ENCODE results near the gene WWOX.
"Not testable (repeated sequence)": the region's sequence is repeated elsewhere in the genome, so short reads cannot be mapped to it uniquely, and the experiment has no call there.

Gene WWOX

DNA sequence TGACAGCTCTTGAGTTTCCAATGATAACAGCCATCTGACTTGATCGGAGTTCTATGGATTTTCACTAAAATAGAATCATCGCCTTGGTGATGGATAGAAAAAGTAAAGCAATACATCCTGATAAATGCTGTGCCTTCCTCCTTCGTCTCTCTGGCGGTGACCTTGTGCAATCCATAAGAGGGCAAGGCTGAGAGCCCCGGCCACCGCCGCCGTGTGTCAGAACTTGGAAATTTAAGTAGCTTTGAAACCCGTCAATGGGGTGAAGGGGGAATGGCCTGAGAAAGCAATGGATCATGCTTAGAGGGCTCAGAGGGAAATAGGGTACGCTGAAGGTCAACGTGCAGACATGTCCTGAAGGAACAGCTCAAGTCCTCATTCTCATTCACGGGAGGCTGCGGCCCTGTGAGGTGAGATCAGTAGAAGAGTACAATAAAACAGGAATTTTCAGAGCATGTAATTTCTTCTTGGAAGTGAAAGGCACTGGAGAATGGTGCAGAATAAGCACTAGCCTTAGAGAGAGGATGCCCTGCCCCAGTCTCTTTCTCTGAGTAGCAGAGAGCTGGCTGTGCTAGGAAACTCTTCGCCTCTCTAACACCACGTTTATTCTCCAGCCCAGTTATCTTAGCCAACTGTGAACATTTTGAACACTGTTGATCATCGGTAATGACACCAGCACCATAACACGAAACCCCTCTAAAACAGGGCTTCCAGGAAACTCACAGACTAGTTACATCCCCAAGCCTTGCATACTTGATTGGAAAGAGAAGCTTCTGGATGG lies 573.5 kb downstream of the WWOX start:
- DNase-seq: no peak

DNA sequence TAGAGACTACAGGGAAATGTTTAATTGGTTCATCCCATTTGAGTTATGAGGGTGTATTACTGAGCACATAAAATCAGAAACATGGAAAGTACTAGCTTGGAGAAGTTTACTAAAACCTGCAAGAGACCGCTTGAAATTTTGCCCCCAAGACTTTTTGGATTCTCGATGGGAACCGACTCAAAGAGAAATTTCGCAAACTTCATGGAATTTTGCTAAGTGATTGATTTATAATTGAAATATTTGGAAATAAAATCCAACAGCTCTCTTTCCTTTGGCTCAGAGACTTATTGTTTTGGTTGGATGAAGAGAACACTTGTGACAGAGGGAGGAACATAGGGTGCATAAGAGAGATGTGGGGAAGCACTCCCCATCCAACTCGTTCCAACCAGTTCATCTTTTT lies 574.4 kb downstream of the WWOX start:
- no peak for DNase-seq

DNA sequence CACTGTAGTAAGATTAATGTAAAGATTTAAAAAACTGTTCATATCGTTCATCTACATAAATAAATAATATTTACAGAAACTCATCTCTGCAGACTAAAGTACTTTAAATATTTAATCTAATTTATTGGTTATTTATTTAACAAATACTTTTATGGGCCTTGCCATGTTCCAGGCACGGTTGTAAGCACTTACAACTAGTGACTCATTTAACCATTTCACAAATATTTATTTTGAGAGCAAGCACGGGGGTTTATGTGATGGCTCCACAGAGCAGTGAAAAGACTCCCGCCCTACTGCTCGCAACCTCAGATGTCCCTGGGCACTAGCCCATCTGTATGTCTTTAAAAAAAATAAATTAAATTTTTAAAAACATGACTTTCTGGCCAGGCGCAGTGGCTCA lies 575.9 kb downstream of the WWOX start:
- DNase-seq: no peak

DNA sequence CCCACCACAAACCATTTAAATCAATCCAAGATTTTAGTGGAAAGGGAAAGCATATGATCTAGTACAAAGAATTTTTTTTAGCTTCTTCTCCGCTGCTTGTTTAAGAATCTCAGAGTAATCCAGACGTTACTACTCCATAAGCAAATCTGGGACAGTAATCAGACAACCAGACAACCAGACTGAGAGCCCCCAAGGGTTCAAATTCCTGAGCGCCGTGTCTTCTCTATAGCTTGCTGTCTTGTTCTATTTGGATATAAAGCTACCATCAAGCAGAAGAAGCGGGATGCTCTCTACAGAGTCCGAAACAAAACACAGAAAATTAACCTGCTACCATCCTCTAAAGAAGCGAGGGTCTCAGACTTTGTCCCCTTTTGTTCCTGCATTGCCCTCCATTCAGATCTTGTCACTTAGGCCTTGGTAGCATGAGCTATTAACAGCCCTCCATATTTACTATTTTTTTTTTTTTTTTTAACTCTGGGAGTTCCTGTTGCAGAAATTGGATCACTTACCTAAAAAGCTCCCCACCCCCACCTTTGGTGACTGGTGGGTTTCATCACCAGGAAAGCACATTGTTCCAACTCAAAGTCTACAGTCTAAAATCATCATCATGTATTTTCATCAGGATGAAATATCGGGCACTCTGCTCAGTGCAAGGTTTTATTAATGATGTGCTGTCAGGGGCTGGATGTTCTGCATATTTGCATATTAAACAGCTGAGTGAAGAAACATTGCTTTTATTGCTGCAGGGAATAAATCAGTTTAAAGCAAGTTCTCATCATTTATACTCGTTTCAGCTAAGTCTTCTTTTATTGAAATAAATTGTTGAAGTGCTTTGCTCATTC lies 576.7 kb downstream of the WWOX start:
- no peak for DNase-seq

DNA sequence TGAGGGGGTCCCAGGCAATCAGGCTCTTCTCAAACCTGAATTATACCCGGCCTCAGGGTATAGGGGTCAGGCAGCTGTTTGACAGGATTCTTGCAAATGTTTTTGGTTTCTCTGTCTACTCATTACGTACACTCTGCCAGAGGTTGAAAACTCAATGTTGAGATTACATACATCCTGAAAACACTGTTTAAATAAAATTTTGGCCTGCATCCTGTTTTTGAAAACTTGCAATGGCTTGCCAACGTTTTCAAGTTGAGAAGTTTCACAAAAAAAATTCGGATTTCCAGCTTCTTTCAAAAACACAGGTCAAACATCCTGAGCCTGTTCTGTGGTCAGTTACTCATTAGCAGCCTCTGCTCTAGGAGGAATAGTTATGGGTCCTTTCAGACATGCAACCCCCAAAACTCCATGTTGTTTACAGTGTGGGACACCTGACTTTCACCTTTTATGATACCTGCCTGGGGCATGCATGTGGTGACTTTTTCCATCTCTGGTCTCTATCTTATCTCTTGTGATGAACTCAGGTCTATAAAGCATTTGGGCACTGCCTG lies 577.8 kb downstream of the WWOX start:
- DNase-seq: no peak

DNA sequence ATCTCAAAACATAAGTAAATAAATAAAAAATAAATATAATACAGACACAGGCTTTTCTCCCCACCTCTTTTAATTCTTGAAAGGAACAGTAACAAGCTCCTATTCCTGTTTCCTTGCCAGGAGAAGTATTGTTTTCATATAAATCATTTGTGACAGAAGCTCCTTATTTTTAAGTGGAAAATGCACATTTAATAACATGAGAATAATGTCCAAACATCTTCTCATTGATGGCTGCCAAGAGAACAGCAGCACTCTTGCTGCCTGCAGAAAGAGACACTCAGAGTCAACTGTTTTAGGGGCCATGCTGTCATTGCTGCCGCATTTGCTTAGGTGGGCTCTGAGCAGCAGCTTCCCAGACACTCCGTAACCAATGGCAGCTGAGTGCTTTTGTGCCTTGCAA lies 580.1 kb downstream of the WWOX start:
- DNase-seq: no peak

DNA sequence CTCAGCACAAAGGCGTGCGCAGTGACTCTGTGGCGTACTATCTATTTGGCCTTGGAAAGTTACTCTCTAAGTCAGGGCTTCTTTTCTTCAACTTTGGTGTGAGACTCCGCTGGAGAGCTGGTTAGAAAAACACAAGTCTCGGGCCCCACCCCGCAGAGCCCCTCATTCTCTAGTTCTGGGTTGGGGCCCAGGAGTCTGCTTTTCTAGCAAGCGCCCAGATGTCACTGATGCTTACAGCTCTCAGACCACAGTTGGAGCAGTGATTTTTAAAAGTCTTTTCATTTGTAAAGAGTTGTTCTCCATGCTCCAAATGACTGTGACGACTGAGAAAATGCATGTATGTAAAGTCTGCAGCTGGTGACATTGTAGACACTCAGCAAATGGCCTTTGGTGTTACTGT lies 582.3 kb downstream of the WWOX start:
- no peak for DNase-seq

DNA sequence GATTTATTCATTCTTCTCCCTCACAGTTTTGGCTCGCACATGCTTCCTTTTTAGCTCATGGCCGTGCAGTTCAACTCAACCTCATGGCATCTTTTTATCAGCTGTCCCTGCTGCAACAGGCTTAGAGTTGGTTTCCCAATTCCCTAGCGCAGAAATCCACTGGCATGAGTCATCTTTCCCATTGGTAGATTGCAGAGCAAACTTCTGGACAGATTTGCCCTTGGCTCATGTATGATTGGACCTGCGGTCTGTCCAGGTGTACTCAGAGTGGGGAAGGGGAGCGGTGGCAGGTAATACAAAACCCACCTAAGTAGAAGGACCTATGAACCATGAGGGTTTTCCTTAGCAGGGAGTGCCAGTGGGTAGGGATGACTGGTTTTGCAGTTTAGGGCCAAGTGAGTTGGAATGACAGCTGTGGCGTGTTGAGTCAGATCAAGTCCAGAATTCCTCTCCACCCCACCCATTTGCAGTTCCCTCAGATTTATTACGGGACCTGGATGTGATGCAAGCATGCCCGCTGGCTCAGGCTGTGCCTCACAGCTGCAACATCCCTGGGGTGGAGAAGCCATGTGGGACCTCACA lies 584.7 kb downstream of the WWOX start:
- peak; percentile 54 for DNase-seq

DNA sequence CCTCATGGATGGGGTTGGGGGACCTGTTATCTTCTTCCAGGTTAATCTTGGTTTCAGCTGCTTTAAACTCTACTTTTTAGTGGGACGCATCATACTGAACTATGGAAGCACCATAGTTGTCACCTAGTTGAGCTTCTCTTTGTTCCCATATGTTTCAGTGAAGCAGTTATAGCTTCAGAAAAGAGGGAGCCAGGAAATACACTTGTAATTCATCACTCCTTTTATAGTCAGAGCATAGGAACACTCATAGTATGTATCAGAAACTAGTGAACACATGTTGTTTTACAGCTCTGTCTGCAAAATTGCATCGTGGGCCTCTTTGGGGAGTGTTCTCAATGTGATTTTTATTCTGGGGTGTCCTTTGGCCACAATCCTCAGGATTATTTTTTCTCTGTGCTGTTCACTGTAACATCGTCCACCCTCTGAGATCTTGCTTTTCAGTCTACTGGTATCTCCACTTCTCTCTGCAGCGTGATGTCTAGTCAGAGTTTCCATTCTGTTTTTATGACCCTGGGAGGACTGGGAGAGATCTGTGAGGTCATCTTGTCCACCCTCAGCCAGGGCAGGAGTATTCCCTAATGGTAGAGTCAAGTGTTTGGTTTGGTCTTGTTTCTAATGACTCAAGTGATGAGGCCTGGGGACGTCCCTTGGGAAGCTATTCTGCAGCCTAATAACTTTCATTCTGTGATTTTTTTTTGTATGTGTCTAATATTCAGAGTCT lies 585.4 kb downstream of the WWOX start:
- DNase-seq: peak; percentile 49

DNA sequence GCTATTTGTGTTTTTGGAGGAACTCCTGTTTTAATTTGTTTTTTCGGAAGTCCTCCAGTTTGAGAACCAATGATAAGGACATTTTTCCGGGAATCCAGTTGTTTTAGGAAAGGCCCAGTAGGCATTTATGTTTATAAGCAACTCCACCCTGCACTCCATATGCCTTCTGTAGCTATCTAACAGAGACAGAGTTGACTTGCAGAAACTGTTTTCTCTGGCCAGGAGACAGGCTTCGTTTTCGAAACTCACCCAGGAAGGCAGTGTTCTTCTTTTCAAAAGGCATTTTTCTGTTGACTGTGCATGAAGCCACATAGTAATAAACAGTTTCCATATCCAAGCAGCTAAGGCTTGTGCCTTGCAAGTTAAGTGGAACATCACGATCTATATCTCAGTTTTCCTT lies 587.1 kb downstream of the WWOX start:
- DNase-seq: no peak

DNA sequence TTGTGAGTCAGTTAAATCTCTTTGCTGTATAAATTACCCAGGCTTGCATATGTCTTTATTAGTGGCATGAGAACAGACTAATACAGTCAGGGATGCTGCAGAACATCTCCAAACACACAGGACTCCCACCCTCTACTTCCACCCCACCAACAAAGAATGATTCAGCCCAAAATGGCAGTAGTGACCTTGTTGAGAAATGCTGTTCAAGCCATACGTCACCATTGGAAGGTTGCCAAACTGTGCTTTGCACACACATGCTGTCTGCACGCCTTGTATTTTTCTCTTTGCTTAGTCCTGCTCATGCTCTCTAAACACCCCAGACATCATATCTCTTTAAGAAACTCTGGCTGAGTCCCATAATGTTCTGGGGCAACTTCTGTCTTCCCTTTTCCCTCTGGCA lies 589.6 kb downstream of the WWOX start:
- no peak for DNase-seq

DNA sequence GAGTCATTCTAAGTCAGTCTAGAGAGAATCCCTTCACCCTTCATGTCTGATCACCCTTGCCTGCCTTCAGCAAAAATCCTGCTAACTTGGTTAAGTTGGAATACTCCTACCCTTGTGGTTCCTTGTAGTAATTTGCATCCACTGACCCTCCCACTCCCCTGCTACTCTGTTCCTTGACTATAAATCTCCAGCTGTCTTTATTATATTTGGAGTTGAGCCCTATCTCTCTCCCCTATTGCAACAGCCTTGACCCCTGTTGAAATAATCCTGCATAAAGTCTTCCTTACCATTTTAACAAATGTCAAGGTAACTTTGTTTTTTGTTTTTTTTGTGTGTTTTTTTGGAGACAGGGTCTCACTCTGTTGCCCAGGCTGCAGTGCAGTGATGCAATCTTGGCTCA lies 590.1 kb downstream of the WWOX start:
- no peak for DNase-seq

DNA sequence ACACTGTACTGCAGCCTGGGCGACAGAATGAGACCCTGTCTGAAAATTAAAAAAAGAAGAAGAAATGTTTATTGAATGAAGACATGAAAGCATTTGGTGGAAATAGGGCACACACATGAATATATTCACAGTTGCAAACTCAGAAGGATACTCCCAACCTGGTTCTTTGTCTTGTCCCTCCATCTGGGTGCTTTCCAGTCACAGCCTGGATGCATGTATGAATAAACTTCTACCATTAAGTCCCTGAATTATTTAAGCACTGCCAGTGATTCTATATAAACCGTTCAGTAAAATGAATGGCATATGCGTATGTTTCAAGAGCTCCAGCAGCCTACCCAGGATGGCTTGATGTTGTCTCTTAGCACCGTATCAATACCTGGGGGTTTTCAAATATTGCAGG lies 591.1 kb downstream of the WWOX start:
- no peak for DNase-seq

DNA sequence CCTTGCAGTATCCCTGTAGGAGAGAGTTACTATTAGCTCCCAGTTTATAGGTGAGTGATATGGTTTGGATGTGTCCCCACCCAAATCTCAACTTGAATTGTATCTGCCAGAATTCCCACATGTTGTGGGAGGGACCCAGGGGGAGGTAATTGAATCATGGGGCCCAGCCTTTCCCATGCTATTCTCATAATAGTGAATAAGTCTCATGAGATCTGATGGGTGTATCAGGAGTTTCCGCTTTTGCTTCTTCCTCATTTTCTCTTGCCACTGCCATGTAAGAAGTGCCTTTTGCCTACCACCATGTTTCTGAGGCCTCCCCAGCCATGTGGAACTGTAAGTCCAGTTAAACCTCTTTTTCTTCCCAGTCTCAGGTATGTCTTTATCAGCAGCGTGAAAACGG lies 592.3 kb downstream of the WWOX start:
- not testable (repeated sequence) for DNase-seq

DNA sequence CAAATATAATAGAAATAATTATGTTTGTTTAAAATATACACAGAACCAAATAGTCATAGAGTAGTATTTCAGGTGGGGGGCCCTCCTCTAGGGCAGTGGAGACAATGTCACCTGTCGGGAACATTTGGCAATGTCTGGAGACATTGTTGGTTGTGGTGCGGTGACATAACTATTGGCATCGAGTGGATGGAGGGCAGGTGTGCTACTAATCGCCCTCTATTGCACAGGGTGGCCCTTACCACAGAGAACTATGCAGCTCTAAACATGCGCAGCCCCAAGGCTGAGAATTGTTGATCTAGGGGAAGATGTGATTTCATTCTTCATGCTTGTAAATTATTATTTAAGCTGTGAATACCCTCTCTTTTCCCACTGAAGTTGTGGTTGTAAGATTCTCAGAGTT lies 594.0 kb downstream of the WWOX start:
- no peak for DNase-seq

DNA sequence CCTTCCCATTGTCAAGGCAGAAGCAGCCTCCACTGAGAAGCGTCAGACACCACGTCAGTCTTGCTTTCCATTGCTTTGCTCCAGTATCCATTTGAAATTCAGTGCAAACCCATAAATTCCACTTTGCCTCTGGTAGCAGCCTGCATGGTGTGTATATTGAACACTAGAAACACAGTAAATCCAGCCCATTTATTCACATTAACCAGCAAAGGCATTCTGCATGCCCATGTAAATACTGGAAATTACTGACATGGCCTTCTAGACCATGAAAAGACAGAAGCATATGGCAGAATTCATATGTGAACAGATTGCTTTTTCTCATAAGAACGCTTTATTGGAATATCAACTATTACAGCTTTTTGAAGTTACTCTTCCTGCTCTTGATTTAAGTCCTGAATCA lies 595.0 kb downstream of the WWOX start:
- no peak for DNase-seq

DNA sequence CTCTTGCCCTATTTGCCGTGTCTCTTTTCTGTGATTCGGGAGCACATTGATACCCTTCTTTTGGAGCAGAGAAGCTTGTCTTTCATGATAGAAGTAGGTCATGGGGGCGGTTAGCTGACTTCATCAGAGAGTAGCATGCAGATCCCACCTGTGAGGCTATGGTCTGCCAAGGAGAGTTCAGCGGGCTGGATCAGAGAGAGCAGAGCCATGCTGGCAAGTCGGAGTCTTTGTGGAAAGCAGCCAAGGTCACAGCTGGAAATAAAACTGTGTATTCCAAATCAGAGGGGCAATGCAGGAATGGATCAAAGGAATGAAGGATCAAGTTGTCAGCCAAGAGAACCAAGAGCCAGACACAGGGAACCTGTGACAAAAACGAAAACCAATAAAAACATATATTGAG lies 595.9 kb downstream of the WWOX start:
- no peak for DNase-seq

DNA sequence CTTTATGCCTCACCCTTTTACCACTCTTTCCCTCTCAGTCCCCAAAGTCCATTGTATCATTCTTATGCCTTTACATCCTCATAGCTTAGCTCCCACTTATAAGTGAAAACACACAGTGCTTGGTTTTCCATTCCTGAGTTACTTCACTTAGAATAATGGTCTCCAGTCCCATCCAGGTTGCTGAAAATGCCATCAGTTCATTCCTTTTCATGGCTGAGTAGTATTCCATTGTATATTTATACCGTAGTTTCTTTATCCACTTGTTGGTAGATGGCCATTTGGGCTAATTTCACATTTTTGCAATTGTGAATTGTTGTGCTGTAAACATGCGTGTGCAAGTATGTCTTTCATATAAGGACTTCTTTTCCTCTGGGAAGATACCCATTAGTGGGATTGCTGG lies 597.3 kb downstream of the WWOX start:
- no peak for DNase-seq

DNA sequence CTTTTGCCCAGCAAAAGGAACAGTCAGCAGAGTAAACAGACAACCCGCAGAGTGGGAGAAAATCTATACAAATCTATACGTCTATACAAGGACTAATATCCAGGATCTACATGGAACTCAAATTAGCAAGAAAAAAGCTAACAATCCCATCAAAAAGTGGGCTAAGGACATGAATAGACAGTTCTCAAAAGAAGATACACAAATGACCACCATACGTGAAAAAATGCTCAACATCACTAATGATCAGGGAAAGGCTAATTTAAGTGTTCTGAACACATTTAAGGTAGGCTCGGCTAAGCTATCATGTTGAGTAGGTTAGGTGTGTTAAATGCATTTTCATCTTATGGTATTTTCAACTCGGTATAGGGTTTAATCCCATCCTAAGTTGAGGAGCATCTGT lies 598.0 kb downstream of the WWOX start:
- DNase-seq: no peak

DNA sequence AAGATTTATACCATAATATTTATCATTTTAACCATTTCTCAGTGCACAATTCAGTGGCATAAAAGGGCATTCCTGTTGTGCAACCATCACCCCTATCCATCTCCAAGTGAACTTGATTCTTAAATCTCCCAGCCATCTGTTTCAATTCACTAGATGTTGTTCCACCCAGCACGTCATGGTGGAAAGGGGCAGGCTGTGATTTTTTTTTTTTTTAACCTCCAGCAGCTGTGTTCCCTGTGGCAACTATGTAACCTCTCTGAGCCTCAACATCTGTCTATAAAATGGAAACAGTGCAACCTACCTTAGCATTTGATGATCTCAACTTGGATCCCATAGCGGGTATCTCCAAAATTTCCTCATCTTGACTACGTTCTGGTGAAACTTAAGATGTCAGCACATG lies 604.5 kb downstream of the WWOX start:
- DNase-seq: no peak

DNA sequence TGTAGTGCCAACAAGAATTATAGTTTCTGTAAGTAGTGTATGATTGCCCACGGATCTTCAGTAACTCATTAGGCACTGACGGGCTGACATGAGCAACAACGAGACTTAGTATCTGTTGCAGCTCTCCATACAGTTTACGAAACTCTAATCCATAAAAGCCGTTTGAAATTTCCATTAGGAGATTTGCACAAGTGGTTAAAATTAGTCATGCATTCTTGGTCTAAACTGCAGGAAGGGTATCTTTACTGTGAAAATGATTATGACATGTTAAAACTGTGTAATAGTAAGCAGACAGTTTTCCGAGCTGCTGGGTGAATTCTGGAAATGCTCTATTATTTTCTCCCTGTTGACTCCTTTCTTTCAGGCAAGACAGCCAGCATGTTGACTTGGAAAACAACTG lies 605.0 kb downstream of the WWOX start:
- DNase-seq: no peak

DNA sequence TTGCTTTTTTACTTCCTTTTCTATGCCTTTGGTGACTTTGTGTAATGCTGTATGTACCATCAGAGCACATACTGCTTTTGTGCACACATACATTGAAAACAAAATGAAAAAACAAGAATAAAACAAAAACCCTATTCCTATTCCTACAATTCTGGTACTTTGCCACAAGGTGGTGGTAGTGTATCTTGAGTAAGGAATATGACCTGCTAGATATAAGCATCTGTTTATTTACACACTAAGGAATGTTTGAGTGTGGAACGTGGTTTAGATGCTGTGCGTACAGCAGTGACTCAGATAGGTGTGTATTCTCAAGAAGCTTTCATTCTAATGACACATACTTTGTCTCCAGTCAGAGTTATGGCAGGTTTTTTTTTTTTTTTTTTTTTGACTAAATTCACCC lies 606.2 kb downstream of the WWOX start:
- no peak for DNase-seq

DNA sequence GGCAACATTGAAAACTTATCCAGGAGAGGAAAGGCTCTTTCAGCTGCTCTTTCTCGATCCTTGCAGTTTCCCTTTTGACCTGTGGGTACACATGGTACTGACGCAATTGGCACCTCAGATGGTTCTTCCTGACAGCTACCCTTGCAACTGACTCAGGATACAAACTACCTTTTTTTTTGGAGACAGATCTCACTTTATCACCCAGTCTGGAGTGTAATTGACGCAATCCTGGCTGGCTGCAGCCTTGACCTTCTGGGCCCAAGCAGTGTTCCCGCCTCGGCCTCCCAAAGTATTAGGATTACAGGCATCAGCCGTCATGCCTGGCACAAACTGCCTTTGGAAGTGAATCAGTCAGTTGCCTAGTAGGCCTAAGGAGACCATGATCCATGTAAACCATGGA lies 607.2 kb downstream of the WWOX start:
- DNase-seq: no peak
